H1 (cell line): ENCODE measurements around the gene CYP1A2. TPM values are rescaled to one million over a fixed set of nuclear protein-coding genes. Genes with fewer than 3 reads are reported as not detected.

Experiments used
- BACH1 ChIP-seq: IDR thresholded peaks from 2 replicates; pipeline ENCODE4 v1.6.1; 2012; ENCODE audit warnings: low read length, improper control_type of control experiment
- CHD1 ChIP-seq: IDR thresholded peaks from 2 replicates; pipeline ENCODE4 v1.6.1; 2012; ENCODE audit warnings: low read depth, low read length, improper control_type of control experiment
- CTBP2 ChIP-seq: IDR thresholded peaks from 2 replicates; pipeline ENCODE4 v1.7.0; 2011; ENCODE audit warnings: borderline replicate concordance, mild to moderate bottlenecking, moderate library complexity, mixed read lengths, low read length; ENCODE audit not compliant: insufficient read depth, insufficient read length
- RAD21 ChIP-seq, 2 experiments: IDR thresholded peaks in 1 of 2; conservative IDR thresholded peaks in 1 of 2; 2 replicates each; pipeline ENCODE4 v1.6.1; 2011; ENCODE audit warnings: low read depth in 2 of 2, low read length in 2 of 2, improper control_type of control experiment in 1 of 2, inconsistent platforms in 1 of 2, mild to moderate bottlenecking in 1 of 2, moderate library complexity in 1 of 2
- SP1 ChIP-seq: IDR thresholded peaks from 2 replicates; pipeline ENCODE4 v1.6.1; 2011; ENCODE audit warnings: low read depth, low read length
- TAF1 ChIP-seq: IDR thresholded peaks from 2 replicates; pipeline ENCODE4 v1.6.1; 2011; ENCODE audit warnings: mild to moderate bottlenecking, low read depth, low read length
- polyA plus RNA-seq, 7 experiments: library from polyadenylated mRNA; depleted of rRNA in 3 of 7; stranded (reverse) in 5 of 7; unstranded in 2 of 7; fragments of >200 nt in 5 of 7; fragments of 200-250 nt in 2 of 7; gene quantifications; 1 replicate in 5 of 7; 2 replicates in 1 of 7; 4 replicates in 1 of 7; pipeline versions ENCODE4 v1.2.1 to v1.2.3, GENCODE V29; 2011 to 2013; ENCODE audit warnings: missing spikeins in 2 of 7, mixed read lengths in 2 of 7
- total RNA-seq: library from RNA; stranded (reverse); fragmentation: NEBNext Ultra II Directional; extraction: Animal tissue kit (Norgen Biotek cat#: 25700); gene quantifications from 2 replicates; pipeline ENCODE4 v1.2.1, GENCODE V29; 2021

Gene CYP1A2
- total and polyA plus RNA-seq, 2 of the 8 experiments (the other 6 are each of a cell fraction or from before 2014, with no cell fraction given) = not detected

- no peak for TF ChIP-seq CTBP2
- TF ChIP-seq RAD21 (IDR thresholded peaks at IDR 0.05 in 1 of 2, conservative IDR thresholded peaks at IDR 0.05 in 1 of 2; ENCODE audit: low read depth in 2 of 2, low read length in 2 of 2) = no peak
- TF ChIP-seq SP1 = no peak
- no peak for TF ChIP-seq TAF1
- no peak for TF ChIP-seq BACH1
- TF ChIP-seq CHD1 = no peak
These were observed 3.4 kb downstream of the CYP1A2 start (continued) for GRCh38 chr15:74752011-74752410.
